Measurements from ENCODE around the gene PHF12.

Gene PHF12

GRCh38 chr17:28957277-28957991, 6.1 kb upstream of the PHF12 start:
- no peak for DNase-seq (ENCODE audit: extremely low spot score)
- TF ChIP-seq, protein P1, sequence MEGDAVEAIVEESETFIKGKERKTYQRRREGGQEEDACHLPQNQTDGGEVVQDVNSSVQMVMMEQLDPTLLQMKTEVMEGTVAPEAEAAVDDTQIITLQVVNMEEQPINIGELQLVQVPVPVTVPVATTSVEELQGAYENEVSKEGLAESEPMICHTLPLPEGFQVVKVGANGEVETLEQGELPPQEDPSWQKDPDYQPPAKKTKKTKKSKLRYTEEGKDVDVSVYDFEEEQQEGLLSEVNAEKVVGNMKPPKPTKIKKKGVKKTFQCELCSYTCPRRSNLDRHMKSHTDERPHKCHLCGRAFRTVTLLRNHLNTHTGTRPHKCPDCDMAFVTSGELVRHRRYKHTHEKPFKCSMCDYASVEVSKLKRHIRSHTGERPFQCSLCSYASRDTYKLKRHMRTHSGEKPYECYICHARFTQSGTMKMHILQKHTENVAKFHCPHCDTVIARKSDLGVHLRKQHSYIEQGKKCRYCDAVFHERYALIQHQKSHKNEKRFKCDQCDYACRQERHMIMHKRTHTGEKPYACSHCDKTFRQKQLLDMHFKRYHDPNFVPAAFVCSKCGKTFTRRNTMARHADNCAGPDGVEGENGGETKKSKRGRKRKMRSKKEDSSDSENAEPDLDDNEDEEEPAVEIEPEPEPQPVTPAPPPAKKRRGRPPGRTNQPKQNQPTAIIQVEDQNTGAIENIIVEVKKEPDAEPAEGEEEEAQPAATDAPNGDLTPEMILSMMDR (IDR thresholded peaks at IDR 0.05; ENCODE audit: control extremely low read depth, extremely low read depth, low read depth, missing control alignments), result no peak
- ChIA-PET POLR2A (no interaction called here), CTCF (interaction anchor here (0.7 to 11.6 kb wide), 9 partner anchors 8 to 231 kb away, joined by 3 to 346 read pairs (median 5); partner anchors contain the start of gene TLCD1)

- no peak for DNase-seq (ENCODE audit: extremely low spot score)
- POLR2A ChIA-PET, result no interaction called here
- CTCF ChIA-PET, result interaction anchor here (1.0 to 11.6 kb wide), 8 partner anchors 8 to 230 kb away, joined by 3 to 346 read pairs (median 6); partner anchors contain the start of gene TLCD1
- TF ChIP-seq, protein P1 (IDR thresholded peaks at IDR 0.05; ENCODE audit: control extremely low read depth, extremely low read depth, low read depth, missing control alignments), result no peak
Measured at GRCh38 chr17:28956861-28957260, 5.5 kb upstream of the PHF12 start.

DNA sequence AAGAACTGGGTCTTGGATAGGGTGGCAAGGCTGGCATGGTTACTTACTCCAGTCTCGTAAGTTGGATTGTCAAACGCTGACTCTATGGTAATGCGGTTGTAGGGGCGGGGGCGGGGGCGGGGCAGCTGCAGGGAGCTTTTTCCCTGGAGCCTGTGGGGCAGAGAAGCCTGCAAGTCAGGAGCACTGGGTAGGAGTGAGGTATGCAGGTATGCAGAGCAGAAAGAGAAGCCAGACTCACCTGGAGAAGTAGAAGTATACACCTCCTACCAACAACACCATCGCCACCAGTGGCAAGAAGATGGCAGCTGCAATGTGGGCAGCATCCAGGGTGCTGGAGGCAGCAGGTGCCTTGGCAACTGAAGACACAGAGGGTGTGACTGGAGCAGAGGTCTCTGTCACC, 4.8 kb upstream of the PHF12 start:
- TF ChIP-seq, protein P1 (IDR thresholded peaks at IDR 0.05; ENCODE audit: control extremely low read depth, extremely low read depth, low read depth, missing control alignments), result no peak
- POLR2A ChIA-PET, result no interaction called here
- DNase-seq (ENCODE audit: extremely low spot score), result no peak
- CTCF ChIA-PET, result interaction anchor here (1.6 to 11.6 kb wide), 3 partner anchors 9 to 192 kb away, joined by 4 to 346 read pairs (median 17); no protein-coding TSS in a partner anchor

GRCh38 chr17:28955408-28955807, 4.1 kb upstream of the PHF12 start:
- TF ChIP-seq, protein P1 (IDR thresholded peaks at IDR 0.05; ENCODE audit: control extremely low read depth, extremely low read depth, low read depth, missing control alignments), result no peak
- CTCF ChIA-PET, result interaction anchor here (1.1 to 11.6 kb wide), 3 partner anchors 10 to 228 kb away, joined by 5 to 346 read pairs (median 17); no protein-coding TSS in a partner anchor
- DNase-seq (ENCODE audit: extremely low spot score), result no peak
- POLR2A ChIA-PET, result no interaction called here

DNA sequence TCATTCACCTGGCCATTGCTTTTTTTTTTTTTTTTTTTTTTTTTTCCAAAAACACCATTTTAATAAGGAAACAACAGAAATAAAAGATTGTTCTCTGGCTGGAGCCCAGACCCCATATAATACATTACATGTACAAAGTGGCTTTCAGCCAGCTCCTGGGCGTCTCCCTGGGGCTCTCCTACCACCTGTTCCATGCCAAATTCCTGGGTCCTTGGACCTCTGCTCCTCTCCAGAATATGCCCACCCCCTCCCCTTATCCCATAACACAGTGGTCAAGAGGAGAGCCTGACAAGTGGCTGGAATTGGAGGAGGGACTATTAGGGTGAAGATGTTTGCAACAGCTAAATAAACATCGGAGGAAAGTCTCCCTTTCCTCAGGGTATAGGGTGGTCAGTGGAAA, 3.6 kb upstream of the PHF12 start:
- POLR2A ChIA-PET, result no interaction called here
- no peak for DNase-seq (ENCODE audit: extremely low spot score)
- TF ChIP-seq, protein P1 (IDR thresholded peaks at IDR 0.05; ENCODE audit: control extremely low read depth, extremely low read depth, low read depth, missing control alignments), result no peak
- CTCF ChIA-PET, result interaction anchor here (1.1 to 11.6 kb wide), 4 partner anchors 10 to 308 kb away, joined by 5 to 346 read pairs (median 36); no protein-coding TSS in a partner anchor

DNA sequence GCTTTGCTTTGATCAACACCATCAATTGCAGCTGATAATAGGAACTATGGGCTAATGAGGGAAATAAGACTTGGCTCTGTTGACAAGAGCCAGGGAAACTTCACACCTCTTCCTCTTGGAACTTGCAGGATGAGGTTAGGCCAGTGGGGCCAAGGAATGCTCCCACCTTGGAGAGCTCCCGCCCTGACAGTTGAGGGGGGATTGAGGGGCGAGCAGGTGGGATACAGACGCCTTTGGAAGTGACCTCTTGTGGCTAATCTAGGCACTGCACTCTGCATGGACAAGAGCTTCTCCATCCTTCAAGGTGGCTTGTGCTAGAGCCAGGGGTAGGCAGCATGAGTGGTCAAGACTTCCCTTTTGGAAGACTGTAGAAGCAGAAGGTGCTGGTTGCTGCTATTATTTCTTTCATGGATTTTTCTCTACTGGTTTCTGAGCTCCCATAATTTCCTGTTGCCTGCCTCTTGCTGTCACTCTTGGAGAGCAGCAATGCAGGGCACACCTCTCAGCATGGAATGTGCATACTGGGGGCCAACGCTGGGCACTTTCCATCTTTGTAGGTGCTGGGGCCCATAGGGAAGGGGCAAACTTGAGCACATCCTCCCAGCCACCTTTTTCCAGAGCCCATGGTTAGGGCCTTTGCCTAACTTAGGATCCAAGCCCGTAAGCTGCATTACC, 2.3 kb upstream of the PHF12 start:
- CTCF ChIA-PET, result interaction anchor here (0.6 to 3.9 kb wide), 56 partner anchors 8 to 618 kb away, joined by 3 to 62 read pairs (median 4); partner anchors contain the start of genes DHRS13, IFT20, PROCA1 and RPL23A
- TF ChIP-seq, protein P1 (IDR thresholded peaks at IDR 0.05; ENCODE audit: control extremely low read depth, extremely low read depth, low read depth, missing control alignments), result peak; percentile 66
- POLR2A ChIA-PET, result interaction anchor here (0.7 kb wide), 1 partner anchor 9 kb away, joined by 4 read pairs; no protein-coding TSS in a partner anchor
- peak; percentile 55 for DNase-seq (ENCODE audit: extremely low spot score)

Data from GM10248 (cell line).